ENCODE data around the gene TC2N. TPM values are rescaled to one million over a fixed set of nuclear protein-coding genes. Genes with fewer than 3 reads are reported as not detected.

The TC2N gene
- total and polyA plus RNA-seq, 9 of the 15 experiments (the other 6 are each of a cell fraction or from before 2014, with no cell fraction given), result 2.0 to 12.5 (median 7.3) TPM

DNA sequence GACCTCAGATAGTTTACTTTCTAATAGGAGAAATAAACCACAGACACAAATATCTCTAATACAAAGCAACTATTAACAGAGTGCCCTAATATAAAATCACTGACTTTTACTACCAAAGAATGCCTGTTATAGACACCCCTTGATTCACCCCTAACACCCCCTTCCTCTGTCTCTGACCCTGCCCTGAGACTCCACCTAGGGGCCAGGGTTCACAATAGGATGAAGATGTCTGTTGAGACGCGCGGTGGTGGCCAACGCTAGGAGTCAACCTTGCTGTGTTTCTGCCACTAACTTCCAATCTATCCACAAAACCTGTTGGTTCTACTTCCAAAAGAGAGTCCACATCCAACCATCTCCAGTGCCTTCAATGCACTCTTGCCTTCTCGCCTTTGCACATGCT lies 10.9 kb upstream of the TC2N start:
- Histone ChIP-seq H3K4me2 (ENCODE audit: insufficient read depth, low read length) (no peak overlapping the region), H3K27ac (ENCODE audit: extremely low read depth, low read depth, low read length) (no peak overlapping the region), H2AFZ (ENCODE audit: low read depth, low read length) (no peak overlapping the region), H3K27me3 (ENCODE audit: control insufficient read depth in 2 of 2, insufficient read depth in 2 of 2, low read length in 2 of 2) (peaks cover 0 to 25% of the 10 kb centered on the region in 2 experiments; a peak in 2 of 5 replicates), H3K4me3 (no peak overlapping the region), H3K9me1 (ENCODE audit: control insufficient read depth, insufficient read depth, low read length) (no peaks in the 10 kb centered on the region), H3K9ac (ENCODE audit: insufficient read depth in 1 of 2, low read depth in 2 of 2, low read length in 2 of 2) (no peak overlapping the region), H4K20me1 (replicated peaks; ENCODE audit: control insufficient read depth, insufficient read depth, low read length) (no peaks in the 10 kb centered on the region; the same call in 1 of the 2 replicates), H3K9me3 (replicated peaks; ENCODE audit: control insufficient read depth, insufficient read depth, low read depth, low read length) (no peaks in the 10 kb centered on the region), H3K36me3 (ENCODE audit: control insufficient read depth, insufficient read depth, low read length) (no peaks in the 10 kb centered on the region), H3K79me2 (ENCODE audit: control insufficient read depth, insufficient read depth, low read length) (no peaks in the 10 kb centered on the region), H3K4me1 (replicated peaks in 1 of 2; ENCODE audit: control insufficient read depth in 2 of 2, insufficient read depth in 2 of 2, low read length in 2 of 2) (no peaks in the 10 kb centered on the region; a peak in 2 of 5 replicates)
- FAIRE-seq (no peak), DNase-seq (ENCODE audit: extremely low read depth in 1 of 4, low spot score in 3 of 4) (peak in 2 of 4 experiments; percentile 12 to 13), ATAC-seq (peak; percentile 65; the same call in 2 of the 3 replicates)
- intact Hi-C loops (cut with micrococcal nuclease), result no loop called here
- BruUV-seq (replicated peaks), result no TSS peak
- WGBS (ENCODE audit: insufficient coverage, low coverage, missing lambda C conversion rate), result 22% methylated on average over 5 of the region's 5 CpGs
- CTCF ChIA-PET (ENCODE audit: low intra/inter-chr PET ratio), result no interaction called here
- POLR2A ChIA-PET, result no interaction called here
- no peak for TF ChIP-seq U2AF2 (optimal IDR thresholded peaks at IDR 0.05; ENCODE audit: low read depth, low read length)
- no peak for TF ChIP-seq ZNF140 (CRISPR knock-in tag; IDR thresholded peaks at IDR 0.05)
- TF ChIP-seq DDX20 (tag; IDR thresholded peaks at IDR 0.05; ENCODE audit: low read depth), result no peak
- TF ChIP-seq RAD21 (CRISPR knock-in tag; conservative IDR thresholded peaks at IDR 0.05 in 1 of 2, IDR thresholded peaks at IDR 0.05 in 1 of 2), result peak in 1 of 2 experiments; percentile 8; a peak in 1 of 4 replicates
- TF ChIP-seq, protein P1, sequence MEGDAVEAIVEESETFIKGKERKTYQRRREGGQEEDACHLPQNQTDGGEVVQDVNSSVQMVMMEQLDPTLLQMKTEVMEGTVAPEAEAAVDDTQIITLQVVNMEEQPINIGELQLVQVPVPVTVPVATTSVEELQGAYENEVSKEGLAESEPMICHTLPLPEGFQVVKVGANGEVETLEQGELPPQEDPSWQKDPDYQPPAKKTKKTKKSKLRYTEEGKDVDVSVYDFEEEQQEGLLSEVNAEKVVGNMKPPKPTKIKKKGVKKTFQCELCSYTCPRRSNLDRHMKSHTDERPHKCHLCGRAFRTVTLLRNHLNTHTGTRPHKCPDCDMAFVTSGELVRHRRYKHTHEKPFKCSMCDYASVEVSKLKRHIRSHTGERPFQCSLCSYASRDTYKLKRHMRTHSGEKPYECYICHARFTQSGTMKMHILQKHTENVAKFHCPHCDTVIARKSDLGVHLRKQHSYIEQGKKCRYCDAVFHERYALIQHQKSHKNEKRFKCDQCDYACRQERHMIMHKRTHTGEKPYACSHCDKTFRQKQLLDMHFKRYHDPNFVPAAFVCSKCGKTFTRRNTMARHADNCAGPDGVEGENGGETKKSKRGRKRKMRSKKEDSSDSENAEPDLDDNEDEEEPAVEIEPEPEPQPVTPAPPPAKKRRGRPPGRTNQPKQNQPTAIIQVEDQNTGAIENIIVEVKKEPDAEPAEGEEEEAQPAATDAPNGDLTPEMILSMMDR (IDR thresholded peaks at IDR 0.05 in 2 of 3, conservative IDR thresholded peaks at IDR 0.05 in 1 of 3; ENCODE audit: insufficient read depth in 2 of 3, low read depth in 1 of 3, low read length in 3 of 3), result peak; percentile 17 to 42 (median 28); a peak in 3 of 6 replicates
- TF ChIP-seq, protein P2, sequence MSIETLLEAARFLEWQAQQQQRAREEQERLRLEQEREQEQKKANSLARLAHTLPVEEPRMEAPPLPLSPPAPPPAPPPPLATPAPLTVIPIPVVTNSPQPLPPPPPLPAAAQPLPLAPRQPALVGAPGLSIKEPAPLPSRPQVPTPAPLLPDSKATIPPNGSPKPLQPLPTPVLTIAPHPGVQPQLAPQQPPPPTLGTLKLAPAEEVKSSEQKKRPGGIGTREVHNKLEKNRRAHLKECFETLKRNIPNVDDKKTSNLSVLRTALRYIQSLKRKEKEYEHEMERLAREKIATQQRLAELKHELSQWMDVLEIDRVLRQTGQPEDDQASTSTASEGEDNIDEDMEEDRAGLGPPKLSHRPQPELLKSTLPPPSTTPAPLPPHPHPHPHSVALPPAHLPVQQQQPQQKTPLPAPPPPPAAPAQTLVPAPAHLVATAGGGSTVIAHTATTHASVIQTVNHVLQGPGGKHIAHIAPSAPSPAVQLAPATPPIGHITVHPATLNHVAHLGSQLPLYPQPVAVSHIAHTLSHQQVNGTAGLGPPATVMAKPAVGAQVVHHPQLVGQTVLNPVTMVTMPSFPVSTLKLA (conservative IDR thresholded peaks at IDR 0.05), result no peak
- in situ Hi-C loops (cut with MboI), result no loop called here
